Measurements from ENCODE around the gene SFXN2.

DNA sequence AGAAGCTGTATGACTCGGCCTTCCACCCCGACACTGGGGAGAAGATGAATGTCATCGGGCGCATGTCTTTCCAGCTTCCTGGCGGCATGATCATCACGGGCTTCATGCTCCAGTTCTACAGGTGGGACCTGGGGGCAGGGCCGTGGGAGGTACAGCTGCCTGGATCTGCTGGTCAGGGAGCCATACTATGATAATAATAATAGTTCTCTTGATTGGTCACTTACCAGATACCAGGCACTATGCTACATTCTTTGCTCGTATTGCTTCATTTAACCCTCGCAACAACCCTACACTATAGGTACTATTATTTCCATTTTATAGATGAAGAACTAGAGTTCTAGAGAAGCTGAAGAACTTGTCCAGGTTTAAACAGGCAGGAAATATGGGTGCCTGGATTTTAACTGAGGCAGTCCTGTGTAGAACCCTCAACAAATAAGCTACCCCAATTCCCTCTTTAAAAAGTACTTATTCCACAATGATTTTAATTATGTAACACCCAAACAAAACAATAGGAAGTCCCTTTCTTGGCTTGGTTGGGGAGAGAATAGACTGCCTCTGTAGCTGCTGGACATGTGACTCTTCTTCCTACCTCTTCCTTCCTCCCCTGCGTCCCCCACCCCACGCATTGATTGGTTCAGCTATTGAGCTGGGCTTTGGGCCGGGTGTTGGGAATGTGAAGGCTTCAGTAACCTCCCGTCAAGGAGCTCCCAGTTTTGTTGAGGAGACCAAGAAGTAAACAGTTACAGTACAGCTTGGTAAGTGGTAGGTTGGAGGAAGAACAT is 12.8 kb downstream of the SFXN2 start:
- TF ChIP-seq GATA3 (IDR thresholded peaks at IDR 0.05; ENCODE audit: low read depth, low read length) (no peak), GATA2 (IDR thresholded peaks at IDR 0.05; ENCODE audit: low read depth, low read length) (no peak)

All from SH-SY5Y (cell line).